Esophagus squamous epithelium (tissue), 4 donors: ENCODE data around the gene FAM72A.
"Not testable (repeated sequence)": the region's sequence is repeated elsewhere in the genome, so short reads cannot be mapped to it uniquely, and the experiment has no call there.

Experiments used
- POLR2A ChIP-seq, 4 donors: fragments of 450-650 bp; IDR thresholded peaks; one replicate each; pipeline ENCODE4 v1.6.1; 2017; ENCODE audit warnings: antibody characterized with exemption in 4 of 4, mild to moderate bottlenecking in 4 of 4, moderate library complexity in 3 of 4
- TF ChIP-seq, protein P1 (sequence below), 6 experiments: fragments of 450-650 bp in 4 of 6; fragments of 200-600 bp in 2 of 6; sonication (generic) in 2 of 6; IDR thresholded peaks; one replicate each; pipeline ENCODE4 v1.5.1; 2016 to 2019; ENCODE audit warnings: antibody characterized with exemption in 6 of 6, mild to moderate bottlenecking in 4 of 6, moderate library complexity in 4 of 6

DNA sequence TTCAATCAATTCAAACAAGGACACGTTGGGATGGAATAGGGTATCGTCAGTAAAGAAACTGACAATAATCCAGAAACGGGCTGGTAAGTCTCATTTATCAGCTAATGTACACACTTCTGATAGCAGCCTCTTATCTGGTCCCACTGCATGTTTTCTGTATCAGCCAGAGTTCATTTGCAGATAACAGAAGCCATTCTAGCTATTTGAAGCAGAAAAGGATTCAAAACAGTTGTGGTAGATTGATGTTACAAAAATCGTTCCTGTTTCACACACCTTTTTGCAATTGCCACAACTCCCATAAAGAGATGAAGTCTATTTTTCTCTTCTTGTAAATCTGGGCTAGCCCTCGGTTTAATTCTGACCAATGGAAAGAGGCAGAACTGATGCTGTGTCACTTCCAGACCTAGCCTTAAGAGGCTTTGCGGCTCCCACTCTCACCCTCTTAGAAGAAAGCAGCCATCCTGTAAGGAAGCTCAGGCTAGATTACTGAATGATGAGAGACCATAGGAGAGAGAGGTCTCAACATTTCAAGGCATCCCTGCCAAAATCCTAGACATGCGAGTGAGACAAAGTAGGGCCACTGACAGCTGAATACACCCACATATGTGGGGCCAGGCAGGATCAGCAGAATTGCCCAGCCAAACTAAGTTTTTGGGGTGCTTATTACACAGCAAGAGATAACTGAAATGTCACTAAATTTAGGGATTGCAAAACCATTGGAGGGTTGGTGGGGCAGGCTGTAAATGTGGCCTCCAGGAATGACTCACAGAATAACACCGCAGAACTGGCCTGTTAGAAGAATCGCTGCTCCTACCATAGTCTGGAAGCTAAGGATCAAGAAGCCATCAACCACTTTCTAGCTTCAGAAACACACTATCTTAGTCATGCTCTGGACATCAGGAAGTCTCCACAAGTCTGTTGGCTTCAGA lies 24.3 kb downstream of the FAM72A start:
- TF ChIP-seq, protein P1, sequence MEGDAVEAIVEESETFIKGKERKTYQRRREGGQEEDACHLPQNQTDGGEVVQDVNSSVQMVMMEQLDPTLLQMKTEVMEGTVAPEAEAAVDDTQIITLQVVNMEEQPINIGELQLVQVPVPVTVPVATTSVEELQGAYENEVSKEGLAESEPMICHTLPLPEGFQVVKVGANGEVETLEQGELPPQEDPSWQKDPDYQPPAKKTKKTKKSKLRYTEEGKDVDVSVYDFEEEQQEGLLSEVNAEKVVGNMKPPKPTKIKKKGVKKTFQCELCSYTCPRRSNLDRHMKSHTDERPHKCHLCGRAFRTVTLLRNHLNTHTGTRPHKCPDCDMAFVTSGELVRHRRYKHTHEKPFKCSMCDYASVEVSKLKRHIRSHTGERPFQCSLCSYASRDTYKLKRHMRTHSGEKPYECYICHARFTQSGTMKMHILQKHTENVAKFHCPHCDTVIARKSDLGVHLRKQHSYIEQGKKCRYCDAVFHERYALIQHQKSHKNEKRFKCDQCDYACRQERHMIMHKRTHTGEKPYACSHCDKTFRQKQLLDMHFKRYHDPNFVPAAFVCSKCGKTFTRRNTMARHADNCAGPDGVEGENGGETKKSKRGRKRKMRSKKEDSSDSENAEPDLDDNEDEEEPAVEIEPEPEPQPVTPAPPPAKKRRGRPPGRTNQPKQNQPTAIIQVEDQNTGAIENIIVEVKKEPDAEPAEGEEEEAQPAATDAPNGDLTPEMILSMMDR (IDR thresholded peaks at IDR 0.05): not testable (repeated sequence)
- TF ChIP-seq POLR2A (IDR thresholded peaks at IDR 0.05): not testable (repeated sequence)
